Type B pancreatic cell (in vitro differentiated cells): ENCODE data around the gene IL22. TPM values are rescaled to one million over a fixed set of nuclear protein-coding genes. Genes with fewer than 3 reads are reported as not detected.

ENCODE experiments used
- DNase-seq: peaks from one replicate; pipeline ENCODE4 v3.0.0; 2021; ENCODE audit warnings: mixed read lengths; ENCODE audit not compliant: unreplicated experiment; ENCODE audit errors: extremely low spot score
- H3K27ac Mint-ChIP-seq: 2 replicates; pipeline ENCODE4 v1.8.0; 2021; ENCODE audit warnings: mild to moderate bottlenecking, mixed read lengths
- H3K27me3 Mint-ChIP-seq: 2 replicates; pipeline ENCODE4 v1.8.0; 2021; ENCODE audit warnings: mixed read lengths
- H3K36me3 Mint-ChIP-seq: 2 replicates; pipeline ENCODE4 v1.8.0; 2021; ENCODE audit warnings: mixed read lengths
- H3K4me1 Mint-ChIP-seq: one replicate; pipeline ENCODE4 v1.8.0; 2021; ENCODE audit warnings: mixed read lengths; ENCODE audit not compliant: unreplicated experiment
- H3K4me3 Mint-ChIP-seq: 2 replicates; pipeline ENCODE4 v1.8.0; 2021; ENCODE audit warnings: mild to moderate bottlenecking, mixed read lengths
- H3K9me3 Mint-ChIP-seq: 2 replicates; pipeline ENCODE4 v1.8.0; 2021; ENCODE audit warnings: mixed read lengths
- CTCF ChIP-seq: fragments of 200-600 bp; sonication (generic); conservative IDR thresholded peaks from 2 replicates; pipeline ENCODE4 v1.5.0; 2021; ENCODE audit warnings: antibody characterized with exemption, mild to moderate bottlenecking
- total RNA-seq: library from RNA; stranded (reverse); gene quantifications from 2 replicates; pipeline ENCODE4 v1.2.1, GENCODE V29; 2021; ENCODE audit warnings: low replicate concordance

Gene IL22
- total RNA-seq, 1 donor from 2014 or later, result not detected

DNA sequence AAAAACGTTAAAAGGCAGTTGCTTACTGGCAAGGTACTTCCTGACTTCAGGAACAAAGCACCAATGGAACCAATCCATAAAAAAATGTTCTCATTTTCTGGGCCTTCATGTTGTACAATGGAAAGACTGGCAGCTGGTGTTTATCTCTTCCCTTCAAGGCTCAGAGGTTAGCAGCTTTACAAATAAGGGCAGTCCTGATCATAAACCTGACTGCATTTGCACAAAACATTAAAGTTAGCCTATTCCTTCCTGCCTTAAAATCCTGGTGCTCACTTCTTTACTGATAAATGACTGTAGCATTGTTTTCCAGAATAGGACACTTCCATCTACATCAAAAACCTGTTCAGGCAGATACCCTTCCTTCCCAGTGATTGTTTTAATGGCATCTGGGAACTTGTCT, 47.0 kb downstream of the IL22 start:
- H3K36me3 Mint-ChIP-seq, result no peaks in the 10 kb centered on the region
- no peak for TF ChIP-seq CTCF
- no peaks in the 10 kb centered on the region for H3K9me3 Mint-ChIP-seq
- H3K4me1 Mint-ChIP-seq, result peaks cover 15% of the 10 kb centered on the region
- no peak overlapping the region for H3K27ac Mint-ChIP-seq
- DNase-seq, result no peak
- H3K4me3 Mint-ChIP-seq, result no peak overlapping the region
- peaks cover 3% of the 10 kb centered on the region for H3K27me3 Mint-ChIP-seq

GRCh38 chr12:68203460-68203875, 49.9 kb downstream of the IL22 start:
- no peak overlapping the region for H3K4me3 Mint-ChIP-seq
- H3K4me1 Mint-ChIP-seq, result peaks cover 4% of the 10 kb centered on the region
- DNase-seq, result no peak
- peaks cover 3% of the 10 kb centered on the region for H3K27me3 Mint-ChIP-seq
- H3K27ac Mint-ChIP-seq, result no peak overlapping the region
- no peak for TF ChIP-seq CTCF
- H3K9me3 Mint-ChIP-seq, result no peaks in the 10 kb centered on the region
- no peaks in the 10 kb centered on the region for H3K36me3 Mint-ChIP-seq

- H3K27ac Mint-ChIP-seq, result no peak overlapping the region
- no peaks in the 10 kb centered on the region for H3K36me3 Mint-ChIP-seq
- H3K9me3 Mint-ChIP-seq, result no peaks in the 10 kb centered on the region
- no peak for DNase-seq
- no peak for TF ChIP-seq CTCF
- no peaks in the 10 kb centered on the region for H3K4me1 Mint-ChIP-seq
- H3K27me3 Mint-ChIP-seq, result peaks cover 3% of the 10 kb centered on the region
- H3K4me3 Mint-ChIP-seq, result no peak overlapping the region
Observed at GRCh38 chr12:68200854-68201253, 52.5 kb downstream of the IL22 start.

GRCh38 chr12:68199127-68199526, 54.3 kb downstream of the IL22 start:
- Mint-ChIP-seq H3K4me3 (no peak overlapping the region), H3K27me3 (no peaks in the 10 kb centered on the region), H3K4me1 (no peaks in the 10 kb centered on the region), H3K9me3 (no peaks in the 10 kb centered on the region), H3K36me3 (no peaks in the 10 kb centered on the region), H3K27ac (no peak overlapping the region)
- TF ChIP-seq CTCF, result no peak
- DNase-seq, result no peak

- no peak for DNase-seq
- no peak for TF ChIP-seq CTCF
- Mint-ChIP-seq H3K27me3 (no peaks in the 10 kb centered on the region), H3K9me3 (no peaks in the 10 kb centered on the region), H3K4me3 (no peak overlapping the region), H3K27ac (no peak overlapping the region), H3K36me3 (no peaks in the 10 kb centered on the region), H3K4me1 (no peaks in the 10 kb centered on the region)
Observed at GRCh38 chr12:68198507-68199086, 54.8 kb downstream of the IL22 start.

Other genes starting within 250 kb of the IL22 start
- gene IFNG, start 93.9 kb downstream of the IL22 start, total RNA-seq, result not detected in 2 replicates
- gene IL26, start 27.8 kb downstream of the IL22 start, total RNA-seq, result not detected in 2 replicates
- 12.9 and 24.0 TPM in 2 replicates for gene MDM1, start 78.8 kb upstream of the IL22 start, total RNA-seq